ENCODE data around the gene CNOT1.
"Not testable (repeated sequence)": the region's sequence is repeated elsewhere in the genome, so short reads cannot be mapped to it uniquely, and the experiment has no call there.

Gene CNOT1

GRCh38 chr16:58500430-58501241 lies 129.0 kb downstream of the CNOT1 start:
- no peak for DNase-seq

DNA sequence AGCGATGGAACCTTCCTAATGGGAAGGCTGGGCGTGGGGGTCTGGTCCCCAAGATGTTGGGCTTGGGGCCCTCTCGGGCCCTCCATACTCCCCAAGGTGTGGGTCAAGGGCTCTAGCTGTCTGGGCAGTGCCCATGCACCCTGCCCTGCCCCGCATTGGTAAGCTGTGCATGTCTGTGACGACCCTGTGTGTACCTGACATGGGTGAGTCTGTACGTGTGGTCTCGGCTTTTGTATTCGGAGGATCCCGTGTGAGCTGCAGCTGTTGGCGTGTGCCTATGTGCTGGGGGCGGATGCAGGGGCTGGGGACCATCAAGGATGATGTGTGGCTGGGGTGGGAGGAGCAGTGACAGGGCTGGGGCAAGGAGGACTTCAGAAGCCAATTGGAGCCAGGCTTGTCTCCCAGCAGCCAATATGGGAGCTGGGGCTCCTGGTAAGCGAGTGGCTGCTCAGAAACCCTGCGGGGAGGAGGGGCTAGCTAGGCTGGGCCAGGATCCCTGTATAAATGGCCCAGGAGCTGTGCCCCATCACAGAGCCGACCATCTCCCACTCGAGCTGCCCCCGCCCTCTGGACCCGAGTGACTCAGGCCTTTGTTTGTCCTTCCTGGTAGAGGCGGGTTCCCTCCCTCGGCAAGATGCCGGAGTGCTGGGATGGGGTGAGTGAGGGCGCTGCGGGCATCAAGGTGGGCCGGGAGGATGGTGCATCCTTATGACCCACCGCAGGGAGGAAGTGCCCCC lies 129.8 kb downstream of the CNOT1 start, which contains the start of gene NDRG4:
TSS of gene NDRG4 (plus strand) at position 529 of the 737 bp plus-strand sequence. CDS start at position 635, 106 bp downstream.
- DNase-seq, result peak; percentile 94 to 96

DNA sequence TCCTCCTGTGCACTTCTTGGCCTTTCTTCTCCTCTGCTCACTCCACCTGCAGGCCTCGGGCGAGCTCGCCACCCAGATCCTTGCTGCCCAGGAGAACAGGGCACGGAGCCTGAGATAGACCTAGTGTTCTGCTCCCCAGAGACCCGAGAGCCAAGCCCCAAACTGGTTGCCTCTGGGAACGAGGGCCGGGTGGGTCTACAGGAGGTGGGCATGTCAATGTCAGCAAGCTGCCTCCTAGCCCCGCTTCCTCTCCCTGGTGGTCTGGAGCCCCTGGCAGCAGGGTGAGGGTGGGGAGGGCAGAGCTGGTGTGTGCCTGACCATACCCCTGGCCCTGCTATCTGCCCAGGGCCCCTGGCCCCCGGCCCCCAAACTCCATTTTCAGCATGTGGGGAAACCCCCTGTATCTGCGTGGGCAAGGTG lies 130.5 kb downstream of the CNOT1 start:
- DNase-seq, result no peak

GRCh38 chr16:58498341-58499091 lies 131.1 kb downstream of the CNOT1 start:
- no peak for DNase-seq

GRCh38 chr16:58497935-58498334 lies 131.7 kb downstream of the CNOT1 start:
- no peak for DNase-seq

DNA sequence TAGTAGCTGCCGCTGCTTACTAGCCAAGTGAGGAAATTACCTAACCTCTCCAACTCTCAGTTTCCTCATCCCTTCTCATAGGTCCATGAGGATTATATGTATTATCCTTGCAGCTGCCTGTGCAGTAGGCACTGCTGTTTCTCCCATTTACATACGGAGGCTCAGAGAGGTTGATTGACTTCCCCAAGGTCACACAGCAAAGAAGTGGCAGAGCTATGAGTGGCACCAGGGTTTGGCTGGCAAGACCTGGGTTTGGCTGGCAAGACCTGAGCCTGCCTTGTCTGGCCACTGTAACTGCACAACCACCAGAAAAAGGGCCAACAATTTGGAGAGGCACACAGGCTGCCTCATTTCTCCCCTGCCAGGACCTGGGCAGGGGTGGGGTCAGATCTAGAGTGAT lies 132.2 kb downstream of the CNOT1 start:
- no peak for DNase-seq

DNA sequence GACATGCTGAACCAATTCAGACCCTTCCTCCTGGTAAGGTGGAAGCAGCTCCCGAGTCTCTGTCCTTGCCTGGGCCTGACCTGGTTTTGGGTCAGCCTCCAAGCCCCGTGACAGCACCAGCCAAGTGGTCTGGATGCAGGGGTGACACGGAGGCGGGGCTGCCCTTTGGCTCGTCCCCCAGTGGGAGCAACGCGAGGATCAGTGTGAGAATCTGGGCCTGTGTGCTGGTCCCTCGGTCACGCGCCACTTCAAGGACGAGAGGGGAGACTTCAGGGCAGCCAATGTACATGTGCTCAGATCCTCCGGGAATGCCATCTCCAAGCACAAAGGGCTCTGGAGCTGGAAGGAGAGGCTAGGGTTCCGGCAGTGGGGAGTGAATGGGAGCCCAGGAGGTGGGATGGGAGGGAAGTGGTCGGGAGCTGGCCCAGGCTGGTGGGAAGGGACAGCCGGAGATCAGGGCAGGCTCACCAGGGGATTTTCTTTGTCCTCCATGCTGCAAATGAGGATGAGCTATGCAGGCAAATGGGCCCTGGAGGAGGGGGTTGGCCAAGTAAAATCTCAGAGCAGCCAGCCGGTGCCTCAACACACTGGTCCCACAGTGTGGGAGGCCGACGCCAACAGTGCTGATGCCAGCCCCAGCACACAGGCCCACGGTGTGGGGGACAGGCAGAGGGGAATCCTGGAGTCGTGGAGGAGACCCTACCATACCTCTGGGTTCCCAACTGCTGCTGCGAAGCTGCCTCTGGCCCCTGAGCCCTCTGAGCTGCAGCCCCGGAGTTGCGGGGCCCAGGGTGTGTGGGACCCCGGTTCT lies 133.9 kb downstream of the CNOT1 start:
- no peak for DNase-seq

DNA sequence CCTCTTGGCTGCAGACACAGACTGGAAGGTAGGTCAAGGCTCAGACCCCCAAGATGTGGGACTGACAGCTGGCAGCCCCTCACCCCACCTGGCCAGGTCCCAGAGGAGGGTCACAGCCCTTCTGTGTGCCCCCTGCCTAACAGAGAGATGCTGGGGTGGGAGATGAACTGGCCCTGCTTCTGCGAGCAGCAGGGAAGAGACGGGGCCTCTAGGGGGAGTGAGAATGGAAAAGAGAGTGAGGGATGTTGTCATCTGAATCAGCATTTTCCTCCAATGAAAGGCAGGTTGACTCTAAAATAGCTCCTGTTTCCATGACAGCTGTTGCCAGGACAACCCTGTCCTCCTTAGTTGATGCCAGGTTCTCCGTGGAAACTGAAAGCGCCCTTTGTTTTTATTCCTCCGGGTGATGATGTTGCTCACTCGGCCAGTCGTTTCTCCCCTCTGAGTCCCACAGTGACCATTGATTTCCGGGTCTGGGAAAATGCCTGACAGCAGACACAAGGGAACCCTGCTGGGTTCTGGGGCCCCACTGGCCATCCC lies 134.6 kb downstream of the CNOT1 start:
- DNase-seq, result peak; percentile 89 to 92

DNA sequence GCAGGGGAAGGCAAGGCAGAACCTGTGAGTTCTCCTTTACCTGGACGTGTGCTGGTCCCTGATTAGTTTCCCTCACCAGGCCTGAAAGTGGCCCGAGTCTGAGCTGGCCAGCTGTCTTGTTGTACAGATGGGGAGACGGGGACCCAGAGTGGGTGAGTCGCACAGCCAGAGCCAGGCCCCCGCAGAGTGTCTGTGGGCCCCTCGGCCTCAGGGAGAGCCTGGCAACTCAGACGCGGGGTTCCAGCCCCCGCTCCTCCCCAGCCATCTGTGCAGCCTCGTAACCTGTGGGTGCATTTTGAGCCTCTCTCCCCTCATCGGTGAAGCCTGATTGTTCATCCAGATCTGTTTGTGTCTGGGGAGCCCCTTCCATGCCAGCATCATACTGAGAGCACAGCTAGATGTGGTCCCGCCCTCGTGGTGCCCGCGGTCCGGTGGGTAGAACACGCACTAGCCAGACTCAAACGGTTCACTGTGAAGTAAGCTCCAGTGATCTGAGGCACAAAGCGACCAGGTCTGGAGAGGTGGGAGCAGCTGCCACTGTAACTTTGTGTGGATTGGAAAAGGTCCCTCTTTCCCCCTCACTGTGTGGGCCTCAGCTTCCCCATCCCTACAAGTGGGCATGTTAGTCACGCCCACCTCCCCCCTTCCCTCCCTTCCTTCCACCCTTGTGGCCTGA lies 135.7 kb downstream of the CNOT1 start:
- DNase-seq, result no peak

GRCh38 chr16:58492735-58493134 lies 136.9 kb downstream of the CNOT1 start:
- DNase-seq, result peak in 1 of 2 experiments; percentile 11

DNA sequence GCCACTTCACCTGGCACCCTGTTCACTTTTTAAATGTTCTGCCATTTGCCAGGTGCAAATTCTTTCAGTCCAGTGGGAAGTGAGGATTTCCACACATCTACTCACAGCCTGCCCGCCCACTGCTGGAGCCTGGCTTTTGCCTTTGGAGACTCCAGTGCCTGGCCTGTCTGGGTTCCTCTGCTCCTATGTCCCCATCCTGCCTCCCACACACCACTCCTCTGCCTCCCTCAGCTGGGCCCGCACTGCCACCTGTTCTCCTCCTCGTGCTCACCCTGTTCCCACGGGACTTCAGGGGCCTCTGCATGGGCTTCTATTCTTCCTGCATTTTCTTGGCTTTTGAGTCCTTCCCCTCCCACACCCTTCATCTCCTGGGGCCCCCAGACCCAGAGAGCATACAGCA lies 137.6 kb downstream of the CNOT1 start:
- DNase-seq, result no peak

GRCh38 chr16:58490539-58490938 lies 139.1 kb downstream of the CNOT1 start:
- DNase-seq, result not testable (repeated sequence)

DNA sequence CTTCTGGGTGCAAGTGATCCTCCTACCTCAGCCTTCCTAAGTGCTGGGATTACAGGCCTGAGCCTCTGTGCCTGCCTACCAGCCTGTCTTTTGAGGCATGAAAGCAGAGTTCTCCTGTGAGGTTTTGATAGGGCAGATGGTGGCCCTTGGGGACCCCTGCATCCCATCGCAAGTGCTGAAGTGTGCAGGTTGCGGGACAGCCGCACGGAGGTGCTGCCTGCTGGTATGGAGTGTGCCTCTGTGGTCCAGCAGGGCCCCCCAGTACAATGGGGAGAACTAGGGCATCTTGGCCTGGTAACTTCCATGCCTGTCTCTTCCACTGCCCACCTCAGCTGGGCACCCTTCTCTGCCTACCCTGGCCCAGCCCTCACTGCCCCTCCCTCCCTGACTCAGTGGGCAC lies 139.6 kb downstream of the CNOT1 start:
- DNase-seq, result no peak

DNA sequence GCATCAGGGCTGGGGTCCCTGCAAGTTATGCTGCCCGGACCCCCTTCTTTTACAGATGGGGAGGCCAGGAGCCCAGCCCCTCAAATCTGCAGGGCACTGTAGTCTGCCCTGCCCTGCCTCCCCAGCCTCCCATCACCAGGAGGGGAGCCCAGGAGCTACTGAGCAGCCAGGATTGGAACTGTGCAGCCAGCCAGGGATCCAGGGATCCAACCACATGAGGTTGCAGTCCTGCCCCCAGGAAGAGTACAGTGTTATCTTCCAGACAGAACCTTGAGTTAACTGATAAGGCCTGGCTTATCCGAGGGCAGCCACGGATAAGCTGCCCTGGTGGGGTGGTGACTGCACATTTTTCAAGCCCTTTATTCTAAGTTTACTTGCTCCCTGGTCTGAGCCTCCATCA lies 141.1 kb downstream of the CNOT1 start:
- DNase-seq, result no peak

DNA sequence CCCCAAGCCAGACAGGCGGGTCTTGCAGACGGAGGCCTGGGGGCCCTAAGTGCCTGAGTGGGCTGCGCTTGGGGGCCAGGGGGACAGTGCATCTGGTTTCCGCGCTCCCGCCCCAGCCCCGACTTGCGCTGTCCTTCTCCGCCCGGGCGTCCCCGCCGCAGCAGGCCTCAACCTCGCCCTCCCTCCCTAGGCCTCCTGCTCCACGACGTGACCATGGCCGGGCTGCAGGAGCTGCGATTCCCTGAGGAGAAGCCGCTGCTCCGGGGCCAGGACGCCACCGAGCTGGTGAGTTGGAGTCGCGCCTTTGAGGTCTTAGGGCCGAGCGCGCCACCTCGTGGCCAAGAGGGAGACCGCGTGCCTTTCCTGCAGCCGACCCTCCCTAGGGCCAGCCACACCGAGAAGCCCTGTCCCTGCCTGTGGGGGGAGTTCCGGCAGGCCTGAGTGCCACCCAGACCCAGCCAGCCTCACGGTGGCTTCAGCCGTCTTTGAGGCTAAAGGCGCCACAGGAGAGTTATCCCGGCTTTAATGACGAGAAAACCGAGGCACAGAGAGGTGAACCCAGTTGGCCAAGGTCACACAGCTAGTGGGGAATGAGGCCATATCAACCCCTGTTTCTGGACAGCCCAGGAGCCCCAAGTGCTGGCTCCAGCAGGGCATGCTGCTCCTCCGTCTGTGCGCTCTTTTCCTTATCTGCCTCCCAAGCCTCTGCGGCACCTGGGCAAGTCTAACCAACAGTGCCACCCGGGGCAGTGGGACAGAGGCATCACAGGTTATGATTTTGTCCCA lies 141.9 kb downstream of the CNOT1 start:
- peak; percentile 68 to 83 for DNase-seq

- DNase-seq, result no peak
These were observed 144.3 kb downstream of the CNOT1 start for GRCh38 chr16:58485184-58485887.

- DNase-seq, result no peak
These were observed 147.7 kb downstream of the CNOT1 start for GRCh38 chr16:58481931-58482330.

- DNase-seq, result no peak
These were observed 148.3 kb downstream of the CNOT1 start for GRCh38 chr16:58481226-58481869.

DNA sequence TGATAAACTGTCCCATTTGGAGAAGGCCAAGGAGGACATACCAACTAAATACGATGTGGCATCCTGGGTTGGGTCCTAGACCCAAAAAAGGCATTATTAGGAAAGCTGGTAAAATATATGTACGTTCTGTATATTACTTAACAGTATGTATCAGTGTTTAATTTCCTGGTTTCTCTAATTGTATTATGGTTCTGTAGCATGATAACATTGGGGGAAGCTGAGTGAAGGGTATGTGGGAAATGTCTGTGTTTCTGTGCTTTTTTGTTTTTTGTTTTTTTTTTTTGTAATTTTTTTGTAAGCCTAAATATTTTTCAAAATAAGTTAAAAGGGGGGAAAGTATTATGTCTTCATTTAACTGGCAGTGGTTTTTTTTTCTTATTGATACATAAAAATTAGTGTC lies 151.2 kb downstream of the CNOT1 start:
- DNase-seq, result no peak

DNA sequence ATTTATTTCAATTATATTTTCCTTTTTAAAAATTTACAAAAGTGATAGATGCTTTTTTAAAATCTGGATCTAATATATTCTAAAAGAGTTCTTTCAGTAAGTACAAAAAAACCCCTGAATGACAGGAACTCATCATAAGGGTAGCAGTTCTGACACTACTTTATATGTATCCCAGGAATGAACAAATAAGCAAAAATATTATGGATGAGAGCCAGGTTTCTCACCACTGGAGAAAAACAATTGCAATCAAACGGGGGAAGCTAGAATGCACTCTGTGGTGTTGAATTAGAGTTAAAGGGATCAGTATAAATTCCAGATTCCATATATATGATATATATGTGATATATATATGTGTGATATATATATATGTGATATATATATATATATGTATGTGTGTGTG lies 152.8 kb downstream of the CNOT1 start:
- no peak for DNase-seq
